IMR-90 (cell line): ENCODE measurements around the gene RADX. TPM values are rescaled to one million over a fixed set of nuclear protein-coding genes. Genes with fewer than 3 reads are reported as not detected.

Experiments
- ATAC-seq: fragments of 200-7000 bp; cut with Tn5 transposase; 2 replicates; pipeline ENCODE4 v1.9.1; 2020; ENCODE audit warnings: low read depth, mild to moderate bottlenecking, moderate library complexity
- BruUV-seq: library from RNA; stranded (reverse); fragments of 400-500 nt; replicated peaks from 2 replicates; lab custom pipeline; 2021; lab: Mats Ljungman, UMichigan
- CTCF ChIA-PET: fragments of 300-600 bp; formaldehyde crosslinking; extraction: SDS; loops from one replicate; lab custom pipeline; 2021; ENCODE audit warnings: antibody characterized with exemption; lab: Yijun Ruan, JAX
- POLR2A ChIA-PET: fragments of 300-600 bp; sonication (Branson Sonifier 250); formaldehyde crosslinking; loops from one replicate; lab custom pipeline; 2022; ENCODE audit warnings: antibody characterized with exemption; ENCODE audit not compliant: unreplicated experiment; lab: Charles Lee
- DNase-seq: peaks from one replicate; pipeline ENCODE4 v3.0.0; 2013
- H2AFZ ChIP-seq: replicated peaks from 2 replicates; pipeline ENCODE3; 2013; ENCODE audit warnings: low read length, mild to moderate bottlenecking; ENCODE audit not compliant: poor library complexity
- H2AK5ac ChIP-seq: 2 replicates; pipeline ENCODE4 v1.6.1; 2013; ENCODE audit warnings: low read depth, low read length, inconsistent platforms
- H2AK9ac ChIP-seq: replicated peaks from 2 replicates; pipeline ENCODE3; 2013; ENCODE audit warnings: mild to moderate bottlenecking, low read depth, low read length, moderate library complexity; ENCODE audit not compliant: poor library complexity
- H2BK120ac ChIP-seq: 2 replicates; pipeline ENCODE4 v1.6.1; 2013; ENCODE audit warnings: low read depth, low read length, inconsistent platforms
- H2BK15ac ChIP-seq: 3 replicates; pipeline ENCODE4 v1.6.1; 2013; ENCODE audit warnings: low read depth, low read length, inconsistent platforms
- H2BK20ac ChIP-seq: 2 replicates; pipeline ENCODE4 v1.6.1; 2013; ENCODE audit warnings: low read depth, mild to moderate bottlenecking, inconsistent platforms, low read length, moderate library complexity
- H2BK5ac ChIP-seq: 2 replicates; pipeline ENCODE4 v1.6.1; 2013; ENCODE audit warnings: mild to moderate bottlenecking, low read depth, low read length, inconsistent platforms; ENCODE audit not compliant: poor library complexity, severe bottlenecking
- H3K14ac ChIP-seq: replicated peaks from 2 replicates; pipeline ENCODE4 v1.6.1; 2013; ENCODE audit warnings: low read depth, low read length, inconsistent platforms
- H3K18ac ChIP-seq: 2 replicates; pipeline ENCODE4 v1.6.1; 2013; ENCODE audit warnings: low read depth, low read length, control low read depth
- H3K23ac ChIP-seq: 2 replicates; pipeline ENCODE4 v1.6.1; 2013; ENCODE audit warnings: low read depth, low read length, inconsistent platforms
- H3K27ac ChIP-seq: 2 replicates; pipeline ENCODE4 v1.5.1; 2013; ENCODE audit warnings: mild to moderate bottlenecking, control low read depth, low read length; ENCODE audit not compliant: insufficient read depth
- H3K27me3 ChIP-seq: 2 replicates; pipeline ENCODE4 v1.6.1; 2013; ENCODE audit warnings: low read length; ENCODE audit not compliant: control insufficient read depth, insufficient read depth
- H3K36me3 ChIP-seq: 2 replicates; pipeline ENCODE4 v1.6.1; 2013; ENCODE audit warnings: low read length, mixed read lengths; ENCODE audit not compliant: control insufficient read depth, insufficient read depth
- H3K4ac ChIP-seq: 2 replicates; pipeline ENCODE4 v1.6.1; 2013; ENCODE audit warnings: low read depth, low read length, inconsistent platforms
- H3K4me1 ChIP-seq: 2 replicates; pipeline ENCODE4 v1.6.1; 2013; ENCODE audit warnings: low read length, mixed read lengths; ENCODE audit not compliant: control insufficient read depth, insufficient read depth
- H3K4me2 ChIP-seq: 2 replicates; pipeline ENCODE4 v1.6.1; 2013; ENCODE audit warnings: low read depth, mild to moderate bottlenecking, control low read depth, low read length, moderate library complexity
- H3K4me3 ChIP-seq: 2 replicates; pipeline ENCODE4 v1.5.1; 2013; ENCODE audit warnings: low read depth, mild to moderate bottlenecking, control low read depth, low read length, moderate library complexity; ENCODE audit not compliant: insufficient read depth
- H3K56ac ChIP-seq: 2 replicates; pipeline ENCODE4 v1.6.1; 2013; ENCODE audit warnings: low read length, inconsistent platforms; ENCODE audit not compliant: insufficient read depth; ENCODE audit errors: extremely low read depth
- H3K79me1 ChIP-seq, 2 experiments: 2 replicates each; pipeline ENCODE4 v1.6.1; 2013; ENCODE audit warnings: low read length in 2 of 2, inconsistent platforms in 1 of 2, low read depth in 1 of 2
- H3K9ac ChIP-seq: 2 replicates; pipeline ENCODE4 v1.6.1; 2013; ENCODE audit warnings: low read depth, low read length, control low read depth
- H3K9me1 ChIP-seq: 2 replicates; pipeline ENCODE4 v1.6.1; 2013; ENCODE audit warnings: low read length, inconsistent platforms; ENCODE audit not compliant: insufficient read depth
- H3K9me3 ChIP-seq: 2 replicates; pipeline ENCODE4 v1.6.1; 2013; ENCODE audit warnings: low read length; ENCODE audit not compliant: control insufficient read depth, insufficient read depth
- H4K20me1 ChIP-seq: 2 replicates; pipeline ENCODE4 v1.6.1; 2013; ENCODE audit warnings: low read length, inconsistent platforms; ENCODE audit not compliant: insufficient read depth
- H4K5ac ChIP-seq: 2 replicates; pipeline ENCODE4 v1.6.1; 2013; ENCODE audit warnings: mild to moderate bottlenecking, low read depth, low read length, control low read depth
- H4K8ac ChIP-seq, 2 experiments: 2 replicates each; pipeline ENCODE4 v1.6.1; 2013; ENCODE audit warnings: low read depth in 2 of 2, low read length in 2 of 2, control low read depth in 1 of 2, inconsistent platforms in 1 of 2
- H4K91ac ChIP-seq: 2 replicates; pipeline ENCODE4 v1.6.1; 2013; ENCODE audit warnings: low read depth, low read length, inconsistent platforms; ENCODE audit not compliant: insufficient read depth
- BHLHE40 ChIP-seq: fragments of 150-350 bp; IDR thresholded peaks from 2 replicates; pipeline ENCODE4 v1.6.1; 2016; ENCODE audit warnings: mild to moderate bottlenecking, low read depth, low read length
- CEBPB ChIP-seq: IDR thresholded peaks from 2 replicates; pipeline ENCODE4 v1.6.1; 2012; ENCODE audit warnings: low read depth, low read length, improper control_type of control experiment
- CHD1 ChIP-seq: IDR thresholded peaks from 2 replicates; pipeline ENCODE4 v1.6.1; 2012; ENCODE audit warnings: low read depth, low read length, improper control_type of control experiment
- CTCF ChIP-seq: conservative IDR thresholded peaks from 2 replicates; pipeline ENCODE4 v1.5.1; 2012; ENCODE audit warnings: mild to moderate bottlenecking, low read depth, low read length, improper control_type of control experiment
- ELK1 ChIP-seq: fragments of 150-350 bp; IDR thresholded peaks from 2 replicates; pipeline ENCODE4 v1.6.1; 2016; ENCODE audit warnings: low read depth, mild to moderate bottlenecking, low read length, moderate library complexity, borderline replicate concordance
- FOS ChIP-seq: fragments of 150-350 bp; IDR thresholded peaks from 2 replicates; pipeline ENCODE4 v1.6.1; 2016; ENCODE audit warnings: low read depth, low read length
- MAFK ChIP-seq: IDR thresholded peaks from 2 replicates; pipeline ENCODE4 v1.6.1; 2012; ENCODE audit warnings: low read depth, low read length, improper control_type of control experiment
- MAZ ChIP-seq: IDR thresholded peaks from 2 replicates; pipeline ENCODE4 v1.6.1; 2012; ENCODE audit warnings: low read depth, mild to moderate bottlenecking, low read length, improper control_type of control experiment, moderate library complexity, borderline replicate concordance
- MXI1 ChIP-seq: IDR thresholded peaks from 2 replicates; pipeline ENCODE4 v1.6.1; 2012; ENCODE audit warnings: low read depth, mild to moderate bottlenecking, low read length, moderate library complexity, borderline replicate concordance
- NFE2L2 ChIP-seq: fragments of 150-350 bp; IDR thresholded peaks from 2 replicates; pipeline ENCODE4 v1.6.1; 2016; ENCODE audit warnings: low read depth, mild to moderate bottlenecking, low read length
- POLR2A ChIP-seq: IDR thresholded peaks from 2 replicates; pipeline ENCODE4 v1.6.1; 2012; ENCODE audit warnings: mild to moderate bottlenecking, low read depth, low read length
- RAD21 ChIP-seq: IDR thresholded peaks from 2 replicates; pipeline ENCODE4 v1.6.1; 2012; ENCODE audit warnings: low read length, improper control_type of control experiment
- RCOR1 ChIP-seq: IDR thresholded peaks from 2 replicates; pipeline ENCODE4 v1.6.1; 2012; ENCODE audit warnings: mild to moderate bottlenecking, low read length, improper control_type of control experiment; ENCODE audit not compliant: insufficient replicate concordance
- RFX5 ChIP-seq: IDR thresholded peaks from 2 replicates; pipeline ENCODE4 v1.8.0; 2012; ENCODE audit warnings: low read depth, mild to moderate bottlenecking, low read length, moderate library complexity
- SMC3 ChIP-seq: fragments of 150-350 bp; IDR thresholded peaks from 2 replicates; pipeline ENCODE4 v1.6.1; 2016; ENCODE audit warnings: low read depth, mild to moderate bottlenecking, antibody characterized with exemption, low read length, moderate library complexity
- whole genome bisulfite sequencing, 2 experiments: methylation state at CpG; one replicate each; pipeline versions ENCODE4 v1.1.5 to v1.1.7; 2013; ENCODE audit warnings: missing lambda C conversion rate in 2 of 2; ENCODE audit not compliant: insufficient read length in 1 of 2; ENCODE audit errors: extremely low coverage in 2 of 2; 5-methylcytosine and 5-hydroxymethylcytosine counted together
- dilution Hi-C: fragments of 300-500 bp; cut with HindIII; formaldehyde crosslinking; loops from one replicate; pipeline ENCODE4 v1.14.3; 2018; ENCODE audit warnings: low sequenced_read_pairs; ENCODE audit not compliant: unreplicated experiment
- in situ Hi-C: fragments of 300-500 bp; cut with MboI; formaldehyde crosslinking; loops from 3 replicates; pipeline ENCODE4 v1.14.3; 2019; ENCODE audit warnings: low sequenced_read_pairs, inconsistent platforms, mixed read lengths
- intact Hi-C: fragments of 100-400 bp; cut with micrococcal nuclease; formaldehyde crosslinking; loops from 2 replicates; pipeline ENCODE4 v1.10.0; 2022
- polyA plus RNA-seq, 3 experiments: library from polyadenylated mRNA; depleted of rRNA; stranded (reverse); fragments of >200 nt; gene quantifications; 2 replicates each; pipeline ENCODE4 v1.2.3, GENCODE V29; 2012; ENCODE audit warnings: low replicate concordance in 1 of 3
- total RNA-seq: library from RNA; depleted of rRNA; stranded (reverse); fragments of >200 nt; gene quantifications from 2 replicates; pipeline ENCODE4 v1.2.3, GENCODE V29; 2012
- TF ChIP-seq, protein P1 (sequence below): fragments of 150-350 bp; IDR thresholded peaks from 2 replicates; pipeline ENCODE4 v1.6.1; 2017; ENCODE audit warnings: mild to moderate bottlenecking, antibody characterized with exemption, low read length, low read depth

Gene RADX
- total and polyA plus RNA-seq, 2 of the 4 experiments (the other 2 are of a cell fraction), result 1.6 to 1.8 TPM

GRCh38 chrX:106672527-106672926 is 60.7 kb downstream of the RADX start:
- no peaks in the 10 kb centered on the region for H3K9me3 ChIP-seq
- H3K4ac ChIP-seq, result no peak overlapping the region
- H3K79me1 ChIP-seq, result no peaks in the 10 kb centered on the region
- H2BK5ac ChIP-seq, result no peak overlapping the region
- no peak overlapping the region for H2AK5ac ChIP-seq
- no peak overlapping the region for H3K14ac ChIP-seq
- dilution Hi-C loops (no loop called here), intact Hi-C loops (no loop called here), in situ Hi-C loops (no loop called here)
- no peak overlapping the region for H3K9ac ChIP-seq
- DNase-seq, result no peak
- no peak overlapping the region for H4K8ac ChIP-seq
- no peaks in the 10 kb centered on the region for H4K20me1 ChIP-seq
- H2AK9ac ChIP-seq, result no peak overlapping the region
- no peak overlapping the region for H4K5ac ChIP-seq
- ChIA-PET POLR2A (no interaction called here), CTCF (no interaction called here)
- no peak overlapping the region for H3K56ac ChIP-seq
- no peak overlapping the region for H2BK120ac ChIP-seq
- H3K27me3 ChIP-seq, result peaks cover 4% of the 10 kb centered on the region
- 60% methylated on average over 1 of the region's 4 CpGs; no CpG with 5 or more reads in 1 of the 2 experiments for WGBS, 2 experiments
- H3K18ac ChIP-seq, result no peak overlapping the region
- H4K91ac ChIP-seq, result no peak overlapping the region
- H3K4me1 ChIP-seq, result no peaks in the 10 kb centered on the region
- H3K23ac ChIP-seq, result no peak overlapping the region
- TF ChIP-seq BHLHE40 (no peak), CEBPB (no peak), MXI1 (no peak), FOS (no peak), MAFK (no peak), POLR2A (no peak), CTCF (no peak), SMC3 (no peak), NFE2L2 (no peak), ELK1 (no peak), MAZ (no peak), RCOR1 (no peak), RFX5 (no peak), CHD1 (no peak), RAD21 (no peak)
- TF ChIP-seq, protein P1, sequence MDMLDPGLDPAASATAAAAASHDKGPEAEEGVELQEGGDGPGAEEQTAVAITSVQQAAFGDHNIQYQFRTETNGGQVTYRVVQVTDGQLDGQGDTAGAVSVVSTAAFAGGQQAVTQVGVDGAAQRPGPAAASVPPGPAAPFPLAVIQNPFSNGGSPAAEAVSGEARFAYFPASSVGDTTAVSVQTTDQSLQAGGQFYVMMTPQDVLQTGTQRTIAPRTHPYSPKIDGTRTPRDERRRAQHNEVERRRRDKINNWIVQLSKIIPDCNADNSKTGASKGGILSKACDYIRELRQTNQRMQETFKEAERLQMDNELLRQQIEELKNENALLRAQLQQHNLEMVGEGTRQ, result no peak
- no peak for ATAC-seq
- no peaks in the 10 kb centered on the region for H3K9me1 ChIP-seq
- no TSS peak for BruUV-seq
- H3K27ac ChIP-seq, result no peak overlapping the region
- no peak overlapping the region for H2AFZ ChIP-seq
- H3K36me3 ChIP-seq, result no peaks in the 10 kb centered on the region
- no peak overlapping the region for H3K4me2 ChIP-seq
- H2BK15ac ChIP-seq, result no peak overlapping the region
- no peak overlapping the region for H2BK20ac ChIP-seq
- no peak overlapping the region for H3K4me3 ChIP-seq
